GM20000 (cell line): ENCODE measurements around the gene OBSCN.

Experiments
- DNase-seq: peaks from one replicate; pipeline ENCODE4 v3.0.0; 2012; ENCODE audit warnings: low spot score
- CTCF ChIP-seq: IDR thresholded peaks from 2 replicates; pipeline ENCODE4 v1.5.1; 2012; ENCODE audit warnings: mild to moderate bottlenecking, control low read depth; ENCODE audit errors: extremely low read depth, missing control alignments

OBSCN gene

DNA sequence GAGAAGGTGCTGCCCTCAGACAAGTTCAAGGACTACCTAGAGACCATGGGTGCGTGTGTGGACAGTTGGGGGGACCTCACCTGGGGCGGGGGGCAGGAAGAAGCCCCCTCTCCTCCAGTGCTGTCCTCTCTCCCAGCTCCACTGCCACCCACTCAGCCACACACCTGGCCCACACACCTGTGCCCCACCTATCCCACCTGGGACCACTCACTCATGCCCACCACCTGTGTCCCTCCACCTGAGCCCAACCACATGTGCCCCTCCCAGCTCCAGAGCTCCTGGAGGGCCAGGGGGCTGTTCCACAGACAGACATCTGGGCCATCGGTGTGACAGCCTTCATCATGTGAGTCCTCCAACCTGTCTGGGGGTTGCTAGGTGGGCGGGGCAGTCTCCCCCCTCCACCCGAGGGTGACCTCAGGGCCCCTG lies 169.8 kb downstream of the OBSCN start:
- no peak for TF ChIP-seq CTCF
- DNase-seq, result no peak

GRCh38 chr1:228378090-228378872 lies 170.4 kb downstream of the OBSCN start:
- DNase-seq, result no peak
- TF ChIP-seq CTCF, result no peak

DNA sequence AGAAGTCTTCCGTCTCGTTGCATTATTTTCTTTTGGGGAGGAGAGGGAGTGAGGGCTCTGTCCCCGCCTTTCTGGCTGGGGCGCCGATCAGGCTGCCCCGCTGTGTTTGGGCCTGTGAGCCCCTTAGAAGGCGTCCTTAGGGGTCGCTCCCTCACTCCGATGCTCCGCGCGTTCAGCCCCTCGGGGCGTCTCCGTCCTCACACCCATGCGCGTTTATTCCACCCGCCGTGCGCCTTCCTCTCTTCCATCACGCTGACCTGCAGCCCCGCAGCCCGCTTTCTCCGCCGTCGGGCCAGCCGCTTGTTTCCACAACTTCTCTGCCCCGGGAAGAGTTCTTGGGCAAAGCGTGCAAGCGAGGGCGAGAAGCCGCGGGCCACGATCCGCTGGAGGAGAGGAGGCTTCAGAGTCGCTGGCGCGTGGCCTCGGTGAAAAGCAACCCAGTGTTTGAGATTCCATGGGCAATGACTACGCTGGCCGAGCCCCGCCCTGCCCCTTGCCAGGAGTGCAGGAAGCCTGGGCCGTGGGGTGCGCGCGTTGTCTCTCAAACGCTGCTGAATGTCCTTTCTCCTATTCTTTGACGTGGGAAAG lies 171.1 kb downstream of the OBSCN start:
- TF ChIP-seq CTCF, result no peak
- no peak for DNase-seq

GRCh38 chr1:228379666-228380065 lies 171.8 kb downstream of the OBSCN start:
- TF ChIP-seq CTCF, result no peak
- no peak for DNase-seq

- TF ChIP-seq CTCF, result no peak
- DNase-seq, result no peak
Observed at GRCh38 chr1:228381356-228381755, 173.5 kb downstream of the OBSCN start.

- no peak for DNase-seq
- TF ChIP-seq CTCF, result no peak
Observed at GRCh38 chr1:228383773-228384172, 175.9 kb downstream of the OBSCN start.

- no peak for DNase-seq
- TF ChIP-seq CTCF, result no peak
Observed at GRCh38 chr1:228385232-228385631, 177.4 kb downstream of the OBSCN start.
